K562 (cell line): ENCODE measurements around the gene GFOD1. TPM values are rescaled to one million over a fixed set of nuclear protein-coding genes. Genes with fewer than 3 reads are reported as not detected.
A peak's percentile ranks its signal among the peaks of the same experiment; 100 is the strongest.

Experiments used
- ATAC-seq: fragments of 200-7000 bp; cut with Tn5 transposase; 3 replicates; pipeline ENCODE4 v1.9.1; 2020; ENCODE audit warnings: moderate library complexity
- BruUV-seq: library from RNA; stranded (reverse); fragments of 400-500 nt; replicated peaks from 2 replicates; lab custom pipeline; 2021; lab: Mats Ljungman, UMichigan
- CTCF ChIA-PET: fragments of 300-600 bp; formaldehyde crosslinking; extraction: SDS; loops from one replicate; lab custom pipeline; 2021; ENCODE audit warnings: low intra/inter-chr PET ratio; lab: Yijun Ruan, JAX
- POLR2A ChIA-PET: fragments of 300-600, 350-650 bp; sonication (Branson Sonifier 250); formaldehyde crosslinking; extraction: SDS; loops from one replicate; lab custom pipeline; 2021; ENCODE audit warnings: antibody characterized with exemption, inconsistent platforms; lab: Yijun Ruan, JAX
- DNase-seq, 4 experiments: peaks; one replicate each; pipeline versions ENCODE4 v3.0.0 to v3.0.0-alpha.2; 2011 to 2018; ENCODE audit warnings: low spot score in 3 of 4, mixed read lengths in 3 of 4; ENCODE audit errors: extremely low read depth in 1 of 4
- FAIRE-seq: peaks from 2 replicates; lab custom pipeline; 2011; peaks lifted over from hg19 to GRCh38; lab: Jason Lieb, UNC
- H2AFZ ChIP-seq: 2 replicates; pipeline ENCODE4 v1.6.0; 2011; ENCODE audit warnings: low read depth, low read length, control low read depth, inconsistent platforms
- H3K27ac ChIP-seq: fragments of 200-600 bp; 3 replicates; pipeline ENCODE4 v1.8.0; 2011; ENCODE audit warnings: low read depth, mild to moderate bottlenecking, control low read depth, inconsistent platforms, low read length, moderate library complexity, mixed read lengths; ENCODE audit errors: extremely low read depth
- H3K27me3 ChIP-seq, 2 experiments: fragments of 300-600 bp in 1 of 2; 2 replicates in 1 of 2; 3 replicates in 1 of 2; pipeline versions ENCODE4 v1.6.0 to v1.8.0; 2011; ENCODE audit warnings: inconsistent platforms in 2 of 2, low read length in 2 of 2, mild to moderate bottlenecking in 1 of 2, mixed read lengths in 1 of 2, moderate library complexity in 1 of 2; ENCODE audit not compliant: control insufficient read depth in 2 of 2, insufficient read depth in 2 of 2
- H3K36me3 ChIP-seq: fragments of 300-600 bp; 3 replicates; pipeline ENCODE4 v1.8.0; 2011; ENCODE audit warnings: mild to moderate bottlenecking, low read length, inconsistent platforms; ENCODE audit not compliant: control insufficient read depth, insufficient read depth
- H3K4me1 ChIP-seq, 2 experiments: fragments of 200-600 bp in 1 of 2; replicated peaks in 1 of 2; 2 replicates in 1 of 2; 3 replicates in 1 of 2; pipeline versions ENCODE4 v1.5.1 to v1.8.0; 2011; ENCODE audit warnings: inconsistent platforms in 2 of 2, low read length in 2 of 2, mild to moderate bottlenecking in 1 of 2, mixed read lengths in 1 of 2, moderate library complexity in 1 of 2; ENCODE audit not compliant: control insufficient read depth in 2 of 2, insufficient read depth in 2 of 2
- H3K4me2 ChIP-seq: 2 replicates; pipeline ENCODE4 v1.6.1; 2011; ENCODE audit warnings: low read length, control low read depth, inconsistent platforms, mixed read lengths; ENCODE audit not compliant: insufficient read depth
- H3K4me3 ChIP-seq: fragments of 200-600 bp; sonication (generic), shearing (Covaris generic); 2 replicates; pipeline ENCODE4 v1.5.1; 2016; ENCODE audit warnings: control low read depth, inconsistent platforms
- H3K79me2 ChIP-seq: fragments of 200-600 bp; 3 replicates; pipeline ENCODE4 v1.8.0; 2011; ENCODE audit warnings: low read length, inconsistent platforms; ENCODE audit not compliant: control insufficient read depth, insufficient read depth
- H3K9ac ChIP-seq, 2 experiments: 2 replicates each; pipeline versions ENCODE4 v1.6.0 to v1.6.1; 2011; ENCODE audit warnings: low read depth in 2 of 2, low read length in 2 of 2, control low read depth in 1 of 2, inconsistent platforms in 1 of 2, mild to moderate bottlenecking in 1 of 2, mixed read lengths in 1 of 2; ENCODE audit not compliant: insufficient read depth in 1 of 2
- H3K9me1 ChIP-seq: one replicate; pipeline ENCODE4 v1.6.0; 2011; ENCODE audit warnings: inconsistent platforms, mild to moderate bottlenecking, low read length, moderate library complexity; ENCODE audit not compliant: control insufficient read depth, insufficient read depth
- H3K9me3 ChIP-seq: replicated peaks from 2 replicates; pipeline ENCODE4 v1.5.1; 2011; ENCODE audit warnings: low read depth, low read length, inconsistent platforms; ENCODE audit not compliant: control insufficient read depth, insufficient read depth
- H4K20me1 ChIP-seq: replicated peaks from 2 replicates; pipeline ENCODE4 v1.6.1; 2011; ENCODE audit warnings: low read length, inconsistent platforms, mixed read lengths; ENCODE audit not compliant: control insufficient read depth, insufficient read depth
- ELF1 ChIP-seq: fragments of 200-800 bp; sonication (Bioruptor generic); IDR thresholded peaks from 2 replicates; pipeline ENCODE4 v1.6.1; 2016; ENCODE audit warnings: missing genetic modification characterization, missing compliant biosample characterization
- HDAC1 ChIP-seq, 2 experiments: fragments of 450-650 bp; IDR thresholded peaks; 2 replicates each; pipeline ENCODE4 v1.6.1; 2016 to 2017; ENCODE audit warnings: inconsistent platforms in 1 of 2, mild to moderate bottlenecking in 1 of 2, moderate library complexity in 1 of 2
- POLR3A ChIP-seq: IDR thresholded peaks from 2 replicates; pipeline ENCODE4 v1.6.1; 2011; ENCODE audit warnings: borderline replicate concordance, mild to moderate bottlenecking, moderate library complexity; ENCODE audit not compliant: insufficient read length, insufficient read depth; ENCODE audit errors: extremely low read depth
- RAD51 ChIP-seq: fragments of 450-650 bp; IDR thresholded peaks from 2 replicates; pipeline ENCODE4 v1.7.1; 2016; ENCODE audit warnings: low read depth, mild to moderate bottlenecking, borderline replicate concordance
- SMAD3 ChIP-seq: fragments of 450-650 bp; formaldehyde crosslinking; conservative IDR thresholded peaks from 2 replicates; pipeline ENCODE4 v1.4.0; 2020; ENCODE audit warnings: mild to moderate bottlenecking
- SMARCE1 ChIP-seq: fragments of 450-650 bp; IDR thresholded peaks from 2 replicates; pipeline ENCODE4 v1.7.1; 2016; ENCODE audit warnings: mild to moderate bottlenecking
- TAF1 ChIP-seq: IDR thresholded peaks from 2 replicates; pipeline ENCODE4 v1.6.1; 2011; ENCODE audit warnings: mild to moderate bottlenecking, low read length, moderate library complexity; ENCODE audit not compliant: insufficient read depth, control insufficient read depth, severe bottlenecking; ENCODE audit errors: extremely low read depth
- TAL1 ChIP-seq: fragments of 450-650 bp; IDR thresholded peaks from 2 replicates; pipeline ENCODE4 v1.6.1; 2016; ENCODE audit warnings: mild to moderate bottlenecking
- TBL1XR1 ChIP-seq, 2 experiments: IDR thresholded peaks; 2 replicates each; pipeline ENCODE4 v1.6.1; 2012; ENCODE audit warnings: improper control_type of control experiment in 2 of 2, low read length in 2 of 2, mild to moderate bottlenecking in 1 of 2
- ZC3H4 ChIP-seq: sonication (generic); formaldehyde crosslinking; IDR thresholded peaks from 2 replicates; pipeline ENCODE4 v1.9.0; 2021; ENCODE audit warnings: missing genetic modification reagents, borderline replicate concordance
- ZNF23 ChIP-seq: fragments of 250-450 bp; sonication (Bioruptor Pico); IDR thresholded peaks from 2 replicates; pipeline ENCODE4 v1.4.0; 2020; ENCODE audit warnings: mild to moderate bottlenecking
- ZNF518B ChIP-seq: fragments of 250-450 bp; sonication (Bioruptor Pico); IDR thresholded peaks from 2 replicates; pipeline ENCODE4 v1.5.0; 2021; ENCODE audit warnings: mild to moderate bottlenecking, moderate library complexity
- WGBS: fragments of 100-300 bp; shearing (Covaris generic); methylation state at CpG from one replicate; pipeline ENCODE4 v1.1.6; 2016; ENCODE audit warnings: low coverage, mixed read lengths; ENCODE audit not compliant: insufficient coverage; ENCODE audit errors: missing lambda C conversion rate; 5-methylcytosine and 5-hydroxymethylcytosine counted together
- in situ Hi-C: fragments of 300-500 bp; cut with MboI; formaldehyde crosslinking; loops from 4 replicates; pipeline ENCODE4 v1.15.0; 2018; ENCODE audit warnings: inconsistent platforms, mixed read lengths
- intact Hi-C: fragments of 100-400 bp; cut with micrococcal nuclease; formaldehyde crosslinking; loops from 2 replicates; pipeline ENCODE4 v1.14.2; 2022
- polyA plus RNA-seq, 8 experiments: library from polyadenylated mRNA; depleted of rRNA in 4 of 8; stranded (reverse) in 5 of 8; unstranded in 3 of 8; fragments of >200 nt; fragmentation: Nextera tagmentation in 2 of 8; fragmentation: Illumina TruSeq in 1 of 8; extraction: Ambion mirVana in 2 of 8; extraction: Trizol in 1 of 8; gene quantifications; 2 replicates each; pipeline versions ENCODE4 v1.2.1 to v1.2.3, GENCODE V29; 2011 to 2014; ENCODE audit warnings: inconsistent platforms in 1 of 8, missing spikeins in 1 of 8
- total RNA-seq, 7 experiments: library from RNA; depleted of rRNA in 6 of 7; stranded (reverse); fragments of >200 nt in 6 of 7; fragmentation: Illumina TruSeq in 2 of 7; extraction: Trizol in 2 of 7; gene quantifications; 2 replicates each; pipeline versions ENCODE4 v1.2.1 to v1.2.3, GENCODE V29; 2011 to 2021; ENCODE audit warnings: low replicate concordance in 1 of 7
- TF ChIP-seq, protein P1 (sequence below): fragments of 250-450 bp; sonication (Bioruptor Pico); IDR thresholded peaks from 2 replicates; pipeline ENCODE4 v1.4.0; 2020

Gene GFOD1
- total and polyA plus RNA-seq, 9 of the 15 experiments (the other 6 are each of a cell fraction or from before 2014, with no cell fraction given) = 3.8 to 12.0 (median 8.2) TPM

DNA sequence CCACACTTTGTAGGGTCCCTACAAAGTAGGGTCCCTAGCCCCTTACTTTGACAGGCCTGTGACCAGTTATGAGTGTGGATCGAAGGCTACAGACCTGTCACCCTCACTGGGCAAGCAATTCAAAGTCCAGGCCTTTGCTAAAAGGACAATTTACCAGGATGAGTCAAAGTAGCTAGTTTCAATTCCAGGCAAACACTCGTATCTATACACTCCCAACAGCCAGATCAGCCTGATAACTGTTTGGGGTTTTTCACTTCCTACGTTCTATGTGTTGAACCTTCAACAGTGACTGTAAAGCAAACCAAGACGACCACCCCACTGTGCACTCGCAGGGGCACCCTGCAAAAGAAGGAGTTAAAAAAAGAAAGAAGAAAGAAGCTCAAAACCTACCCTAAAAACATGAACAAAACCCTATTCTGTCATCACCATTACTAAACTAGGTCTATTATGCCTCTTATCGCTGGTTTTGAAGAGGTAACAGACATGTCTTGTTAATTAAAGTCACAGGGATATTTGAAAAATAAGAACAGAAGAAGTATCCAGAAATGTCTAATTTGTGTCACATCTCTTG, 3.2 kb downstream of the GFOD1 start:
- Histone ChIP-seq H3K4me1 (peaks cover 31 to 32% of the 10 kb centered on the region in 2 experiments), H3K4me3 (peak overlapping the region; percentile 62), H3K27me3 (no peaks in the 10 kb centered on the region), H3K36me3 (no peaks in the 10 kb centered on the region; the same call in 2 of the 3 replicates), H3K4me2 (peak overlapping the region; percentile 91), H3K79me2 (peaks cover 36% of the 10 kb centered on the region), H3K9me1 (no peaks in the 10 kb centered on the region), H3K9ac (peak overlapping the region; percentile 53 to 58; a peak in 3 of 4 replicates), H2AFZ (peak overlapping the region; percentile 78), H3K9me3 (no peaks in the 10 kb centered on the region), H4K20me1 (no peaks in the 10 kb centered on the region), H3K27ac (peak overlapping the region; percentile 23)
- peak in 2 of 4 experiments; percentile 45 for DNase-seq
- no peak for ATAC-seq
- in situ Hi-C loops = no loop called here
- ChIA-PET CTCF (no interaction called here), POLR2A (interaction anchor here (0.6 to 1.0 kb wide), 2 partner anchors 13 to 393 kb away, joined by 3 read pairs; no protein-coding TSS in a partner anchor)
- BruUV-seq = no TSS peak
- peak; percentile 71 for FAIRE-seq
- intact Hi-C loops = no loop called here
- 6% methylated on average over 6 of the region's 6 CpGs for WGBS
- TF ChIP-seq ZNF518B (no peak), SMARCE1 (peak; percentile 92), POLR3A (no peak), HDAC1 (IDR thresholded peaks at IDR 0.05) (0 out of 4 replicates have a peak, but pooled peaks of 1 of the 2 experiments have one; percentile 44), ZC3H4 (CRISPR knock-in tag) (no peak), TAF1 (no peak), SMAD3 (0 out of 2 replicates have a peak, but pooled peaks have one; percentile 47), TBL1XR1 (IDR thresholded peaks at IDR 0.05; ENCODE audit: low read length in 2 of 2) (0 out of 4 replicates have a peak, but pooled peaks of 1 of the 2 experiments have one; percentile 5), RAD51 (no peak), ELF1 (tag) (peak; percentile 32; the same call in 1 of the 2 replicates), ZNF23 (no peak), TAL1 (0 out of 2 replicates have a peak, but pooled peaks have one; percentile 15)
- TF ChIP-seq, protein P1, sequence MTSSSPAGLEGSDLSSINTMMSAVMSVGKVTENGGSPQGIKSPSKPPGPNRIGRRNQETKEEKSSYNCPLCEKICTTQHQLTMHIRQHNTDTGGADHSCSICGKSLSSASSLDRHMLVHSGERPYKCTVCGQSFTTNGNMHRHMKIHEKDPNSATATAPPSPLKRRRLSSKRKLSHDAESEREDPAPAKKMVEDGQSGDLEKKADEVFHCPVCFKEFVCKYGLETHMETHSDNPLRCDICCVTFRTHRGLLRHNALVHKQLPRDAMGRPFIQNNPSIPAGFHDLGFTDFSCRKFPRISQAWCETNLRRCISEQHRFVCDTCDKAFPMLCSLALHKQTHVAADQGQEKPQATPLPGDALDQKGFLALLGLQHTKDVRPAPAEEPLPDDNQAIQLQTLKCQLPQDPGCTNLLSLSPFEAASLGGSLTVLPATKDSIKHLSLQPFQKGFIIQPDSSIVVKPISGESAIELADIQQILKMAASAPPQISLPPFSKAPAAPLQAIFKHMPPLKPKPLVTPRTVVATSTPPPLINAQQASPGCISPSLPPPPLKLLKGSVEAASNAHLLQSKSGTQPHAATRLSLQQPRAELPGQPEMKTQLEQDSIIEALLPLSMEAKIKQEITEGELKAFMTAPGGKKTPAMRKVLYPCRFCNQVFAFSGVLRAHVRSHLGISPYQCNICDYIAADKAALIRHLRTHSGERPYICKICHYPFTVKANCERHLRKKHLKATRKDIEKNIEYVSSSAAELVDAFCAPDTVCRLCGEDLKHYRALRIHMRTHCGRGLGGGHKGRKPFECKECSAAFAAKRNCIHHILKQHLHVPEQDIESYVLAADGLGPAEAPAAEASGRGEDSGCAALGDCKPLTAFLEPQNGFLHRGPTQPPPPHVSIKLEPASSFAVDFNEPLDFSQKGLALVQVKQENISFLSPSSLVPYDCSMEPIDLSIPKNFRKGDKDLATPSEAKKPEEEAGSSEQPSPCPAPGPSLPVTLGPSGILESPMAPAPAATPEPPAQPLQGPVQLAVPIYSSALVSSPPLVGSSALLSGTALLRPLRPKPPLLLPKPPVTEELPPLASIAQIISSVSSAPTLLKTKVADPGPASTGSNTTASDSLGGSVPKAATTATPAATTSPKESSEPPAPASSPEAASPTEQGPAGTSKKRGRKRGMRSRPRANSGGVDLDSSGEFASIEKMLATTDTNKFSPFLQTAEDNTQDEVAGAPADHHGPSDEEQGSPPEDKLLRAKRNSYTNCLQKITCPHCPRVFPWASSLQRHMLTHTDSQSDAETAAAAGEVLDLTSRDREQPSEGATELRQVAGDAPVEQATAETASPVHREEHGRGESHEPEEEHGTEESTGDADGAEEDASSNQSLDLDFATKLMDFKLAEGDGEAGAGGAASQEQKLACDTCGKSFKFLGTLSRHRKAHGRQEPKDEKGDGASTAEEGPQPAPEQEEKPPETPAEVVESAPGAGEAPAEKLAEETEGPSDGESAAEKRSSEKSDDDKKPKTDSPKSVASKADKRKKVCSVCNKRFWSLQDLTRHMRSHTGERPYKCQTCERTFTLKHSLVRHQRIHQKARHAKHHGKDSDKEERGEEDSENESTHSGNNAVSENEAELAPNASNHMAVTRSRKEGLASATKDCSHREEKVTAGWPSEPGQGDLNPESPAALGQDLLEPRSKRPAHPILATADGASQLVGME = no peak
